Activated CD4-positive, alpha-beta T cell treated with anti-CD3 and anti-CD28 coated beads for 1 hour (primary cell): ENCODE measurements around the gene PTPN4.

Experiments
- DNase-seq: peaks from one replicate; pipeline ENCODE4 v3.0.0-alpha.2; 2020

PTPN4 gene

GRCh38 chr2:119864318-119864717 is 104.6 kb downstream of the PTPN4 start:
- no peak for DNase-seq

GRCh38 chr2:119871725-119872124 is 112.0 kb downstream of the PTPN4 start:
- DNase-seq = no peak

- DNase-seq = no peak
Observed at GRCh38 chr2:119873350-119874315, 113.9 kb downstream of the PTPN4 start.

GRCh38 chr2:119879502-119879901 is 119.8 kb downstream of the PTPN4 start:
- DNase-seq = no peak

GRCh38 chr2:119888680-119889079 is 129.0 kb downstream of the PTPN4 start:
- DNase-seq = no peak

GRCh38 chr2:119897736-119898395 is 138.1 kb downstream of the PTPN4 start:
- DNase-seq = no peak

- no peak for DNase-seq
Observed at GRCh38 chr2:119901013-119901412, 141.3 kb downstream of the PTPN4 start.

- DNase-seq = no peak
Observed at GRCh38 chr2:119910566-119910965, 150.8 kb downstream of the PTPN4 start.

GRCh38 chr2:119914266-119914665 is 154.5 kb downstream of the PTPN4 start:
- DNase-seq = no peak

GRCh38 chr2:119921825-119922224 is 162.1 kb downstream of the PTPN4 start:
- DNase-seq = no peak

- DNase-seq = no peak
Observed at GRCh38 chr2:119922699-119923098, 163.0 kb downstream of the PTPN4 start.

- DNase-seq = no peak
Observed at GRCh38 chr2:119929537-119929936, 169.8 kb downstream of the PTPN4 start.

GRCh38 chr2:119932809-119933208 is 173.1 kb downstream of the PTPN4 start:
- DNase-seq = no peak

- no peak for DNase-seq
Observed at GRCh38 chr2:119934319-119934718, 174.6 kb downstream of the PTPN4 start.

- no peak for DNase-seq
Observed at GRCh38 chr2:119937680-119938079, 178.0 kb downstream of the PTPN4 start.

- DNase-seq = no peak
Observed at GRCh38 chr2:119939915-119940314, 180.2 kb downstream of the PTPN4 start.

- no peak for DNase-seq
Observed at GRCh38 chr2:119940856-119941255, 181.1 kb downstream of the PTPN4 start.

GRCh38 chr2:119941388-119941787 is 181.7 kb downstream of the PTPN4 start:
- DNase-seq = no peak

GRCh38 chr2:119941981-119942513 is 182.3 kb downstream of the PTPN4 start:
- no peak for DNase-seq

GRCh38 chr2:119943058-119943457 is 183.3 kb downstream of the PTPN4 start:
- DNase-seq = no peak

- no peak for DNase-seq
Observed at GRCh38 chr2:119947535-119947934, 187.8 kb downstream of the PTPN4 start.

GRCh38 chr2:119950966-119951365 is 191.2 kb downstream of the PTPN4 start:
- DNase-seq = no peak

GRCh38 chr2:119958670-119959268 is 199.0 kb downstream of the PTPN4 start:
- DNase-seq = no peak
